Fibroblast of gingiva (primary cell): ENCODE data around the gene MIF4GD.
A peak's percentile ranks its signal among the peaks of the same experiment; 100 is the strongest.
"Not testable (repeated sequence)": the region's sequence is repeated elsewhere in the genome, so short reads cannot be mapped to it uniquely, and the experiment has no call there.

Source experiments
- DNase-seq: peaks from one replicate; pipeline ENCODE4 v3.0.0-alpha.2; 2011; ENCODE audit warnings: low read depth

Gene MIF4GD

DNA sequence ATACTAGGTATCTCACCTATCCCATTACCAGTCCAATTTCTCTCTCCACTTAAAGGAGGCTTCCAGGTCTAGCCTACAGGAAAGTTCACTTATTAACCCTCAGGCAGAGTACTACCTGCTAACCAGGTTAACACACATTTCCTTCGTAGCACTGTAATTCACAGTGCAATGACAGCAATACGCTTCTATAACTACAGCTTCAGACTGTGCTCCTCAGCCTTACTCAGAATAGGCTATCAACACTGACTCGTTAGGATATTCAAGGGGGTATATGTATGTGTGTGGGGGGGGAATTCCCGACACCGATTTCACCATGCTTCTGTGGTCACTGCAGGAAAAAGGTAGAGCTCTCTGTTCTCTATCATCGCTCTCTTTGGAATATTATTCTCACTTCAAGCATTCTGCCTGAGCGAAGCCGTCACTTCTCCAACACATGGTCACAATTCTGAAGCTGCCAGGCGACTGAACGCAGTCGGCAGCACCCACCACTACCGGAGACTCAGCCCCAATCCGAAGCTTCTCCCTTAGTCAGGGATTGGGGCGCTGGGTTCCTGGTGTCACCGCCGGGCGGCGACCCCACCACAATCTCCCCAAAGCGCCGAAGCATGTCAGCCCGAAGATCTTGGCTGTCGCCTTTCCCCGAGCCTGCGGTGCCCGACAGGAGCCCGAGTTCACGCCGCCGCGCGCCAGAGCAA, 10.2 kb downstream of the MIF4GD start:
- DNase-seq = no peak

DNA sequence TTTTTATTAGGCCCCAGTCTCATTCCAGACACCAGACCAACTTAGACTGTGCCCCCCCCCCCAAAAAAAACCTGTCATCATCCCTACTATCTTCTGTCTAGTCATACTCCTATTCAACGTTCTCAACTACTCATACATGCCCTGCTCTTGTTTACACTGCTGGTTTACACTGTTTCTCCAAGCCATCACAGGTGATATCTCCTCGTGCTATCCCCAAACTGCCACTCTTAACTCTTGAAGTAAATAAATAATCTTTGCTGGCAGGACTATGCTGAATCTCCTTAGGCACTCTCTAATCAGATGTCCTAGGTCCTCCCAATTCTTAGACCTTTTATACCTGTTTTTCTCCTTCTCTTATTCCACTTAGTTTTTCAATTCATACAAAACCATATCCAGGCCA, 13.8 kb downstream of the MIF4GD start:
- DNase-seq = not testable (repeated sequence)

DNA sequence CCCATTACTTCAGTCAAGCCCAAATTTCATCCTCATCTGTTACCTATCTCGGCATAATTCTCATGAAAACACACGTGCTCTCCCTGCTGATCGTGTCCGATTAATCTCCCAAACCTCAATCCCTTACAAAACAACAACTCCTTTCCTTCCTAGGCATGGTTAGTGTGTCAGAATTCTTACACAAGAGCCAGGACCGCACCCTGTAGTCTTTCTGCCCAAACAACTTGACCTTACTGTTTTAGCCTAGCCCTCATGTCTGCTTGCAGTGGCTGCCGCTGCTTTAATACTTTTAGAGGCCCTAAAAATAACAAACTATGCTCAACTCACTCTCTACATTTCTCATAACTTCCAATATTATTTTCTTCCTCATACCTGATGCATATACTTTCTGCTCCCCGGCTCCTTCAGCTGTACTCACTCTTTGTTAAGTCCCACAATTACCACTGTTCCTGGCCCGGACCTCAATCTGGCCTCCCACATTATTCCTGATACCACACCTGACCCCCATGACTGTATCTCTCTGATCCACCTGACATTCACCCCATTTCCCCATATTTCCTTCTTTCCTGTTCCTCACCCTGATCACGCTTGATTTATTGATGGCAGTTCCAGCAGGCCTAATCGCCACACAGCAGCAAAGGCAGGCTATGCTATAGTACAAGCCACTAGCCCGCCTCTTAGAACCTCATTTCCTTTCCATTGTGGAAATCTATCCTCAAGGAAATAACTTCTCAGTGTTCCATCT, 14.9 kb downstream of the MIF4GD start:
- not testable (repeated sequence) for DNase-seq

DNA sequence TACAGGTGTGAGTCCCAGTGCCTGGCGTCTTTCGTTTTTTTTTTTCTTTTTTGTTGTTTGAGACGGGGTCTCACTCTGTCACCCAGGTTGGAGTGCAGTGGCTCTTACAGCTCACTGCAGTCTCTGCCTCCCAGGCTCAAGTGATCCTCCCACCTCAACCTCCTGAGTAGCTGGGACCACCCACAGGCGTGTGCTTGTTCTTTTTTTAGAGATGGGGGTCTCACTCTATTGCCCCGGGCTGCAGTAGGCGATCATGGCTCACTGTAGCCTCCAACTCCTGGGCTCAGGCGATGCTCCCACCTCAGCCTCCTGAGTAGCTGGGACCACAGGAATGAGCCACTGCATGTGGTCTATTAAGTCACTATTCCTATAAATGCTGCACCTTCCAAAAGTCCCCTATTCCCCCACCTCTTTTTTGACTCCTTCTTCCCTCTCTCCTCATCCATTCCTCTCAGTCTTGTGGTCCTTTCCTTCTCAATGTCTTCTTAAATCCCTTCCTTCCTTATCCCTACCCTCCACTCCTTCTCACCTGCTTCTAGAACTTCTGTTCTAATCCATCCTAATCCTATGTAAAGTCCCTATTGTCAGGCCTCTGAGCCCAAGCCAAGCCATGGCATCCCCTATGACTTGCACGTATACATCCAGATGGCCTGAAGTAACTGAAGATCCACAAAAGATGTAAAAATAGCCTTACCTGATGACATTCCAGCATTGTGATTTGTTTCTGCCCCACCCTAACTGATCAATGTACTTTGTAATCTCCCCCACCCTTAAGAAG, 18.8 kb downstream of the MIF4GD start:
- no peak for DNase-seq

DNA sequence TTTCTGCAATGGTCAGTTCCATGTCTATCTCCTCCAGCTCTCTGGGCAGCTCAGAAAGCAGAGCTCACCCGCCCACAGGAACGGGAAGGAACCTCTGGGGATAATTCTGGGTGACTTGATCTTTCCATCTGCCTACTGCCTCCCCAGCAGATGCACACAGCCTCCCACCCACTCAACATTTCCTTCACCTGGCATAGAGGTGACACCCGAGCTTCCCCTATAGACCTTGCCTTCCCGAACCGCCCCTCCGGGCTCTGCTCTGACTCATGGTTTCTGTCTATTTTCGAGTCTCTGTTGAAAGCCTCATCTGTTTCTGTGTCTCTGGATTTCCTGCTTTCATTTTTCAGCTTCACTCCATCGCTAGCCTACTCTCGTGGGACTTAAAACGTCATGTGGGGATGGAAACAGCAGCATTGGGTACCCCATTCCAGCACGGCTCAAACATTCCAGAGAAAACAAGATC, 21.0 kb downstream of the MIF4GD start:
- DNase-seq = peak; percentile 57

DNA sequence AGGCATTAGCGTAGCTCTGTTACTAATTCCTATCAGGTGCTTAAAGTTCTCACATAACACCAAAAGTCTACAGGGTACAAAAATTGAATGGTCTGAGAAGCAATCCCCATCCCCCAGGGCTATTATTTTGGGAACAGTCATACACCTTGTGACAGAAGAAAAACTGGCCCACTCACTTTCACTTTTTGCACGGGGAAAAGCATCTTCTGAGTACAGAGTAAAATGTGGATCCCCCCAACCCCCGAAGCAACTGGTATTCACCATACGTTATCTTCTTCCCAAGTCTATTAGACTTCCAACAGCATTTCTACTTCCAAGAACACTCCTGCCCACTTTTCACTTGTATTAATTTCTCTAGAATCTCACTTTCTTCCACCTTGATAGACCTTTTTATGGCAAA, 21.5 kb downstream of the MIF4GD start:
- no peak for DNase-seq

DNA sequence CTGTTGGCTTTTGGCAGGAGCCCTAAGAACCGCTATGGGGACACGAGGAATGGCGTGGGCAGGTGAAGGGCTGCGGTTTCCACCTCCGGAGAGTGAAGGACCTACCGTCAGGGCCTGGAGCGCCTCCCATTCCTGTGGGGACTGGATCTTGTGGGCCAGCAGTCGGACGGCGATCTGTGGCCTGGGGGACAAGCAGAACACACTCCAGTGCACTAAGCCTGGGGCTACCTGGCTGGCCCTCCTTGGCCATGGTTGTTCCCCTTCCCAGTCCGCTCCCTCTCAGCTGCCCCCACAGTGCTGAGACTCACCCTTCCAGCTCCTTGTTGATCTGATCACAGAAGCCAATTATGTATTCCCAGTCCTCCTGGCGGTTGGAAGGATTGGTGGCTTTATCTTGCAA, 24.6 kb downstream of the MIF4GD start:
- no peak for DNase-seq

DNA sequence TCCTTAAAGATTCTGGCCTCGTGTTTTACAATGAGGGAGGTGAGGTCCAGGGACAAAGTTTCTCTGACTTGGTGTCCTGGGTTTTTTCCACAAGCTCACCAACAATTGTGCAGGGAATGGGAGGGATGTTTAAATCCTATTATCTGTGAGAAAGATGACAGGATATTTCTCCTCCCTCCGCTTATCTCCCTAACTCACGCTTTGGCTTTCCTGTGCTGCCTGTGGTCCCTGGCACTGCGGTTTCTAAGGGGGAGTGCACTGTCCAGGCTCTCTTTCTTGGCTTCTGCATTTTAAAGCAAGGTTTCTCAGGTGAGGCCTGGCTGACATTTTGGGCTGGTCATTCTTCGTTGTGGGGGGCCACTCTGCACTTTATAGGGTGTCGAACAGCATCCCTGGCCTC, 26.0 kb downstream of the MIF4GD start:
- no peak for DNase-seq

DNA sequence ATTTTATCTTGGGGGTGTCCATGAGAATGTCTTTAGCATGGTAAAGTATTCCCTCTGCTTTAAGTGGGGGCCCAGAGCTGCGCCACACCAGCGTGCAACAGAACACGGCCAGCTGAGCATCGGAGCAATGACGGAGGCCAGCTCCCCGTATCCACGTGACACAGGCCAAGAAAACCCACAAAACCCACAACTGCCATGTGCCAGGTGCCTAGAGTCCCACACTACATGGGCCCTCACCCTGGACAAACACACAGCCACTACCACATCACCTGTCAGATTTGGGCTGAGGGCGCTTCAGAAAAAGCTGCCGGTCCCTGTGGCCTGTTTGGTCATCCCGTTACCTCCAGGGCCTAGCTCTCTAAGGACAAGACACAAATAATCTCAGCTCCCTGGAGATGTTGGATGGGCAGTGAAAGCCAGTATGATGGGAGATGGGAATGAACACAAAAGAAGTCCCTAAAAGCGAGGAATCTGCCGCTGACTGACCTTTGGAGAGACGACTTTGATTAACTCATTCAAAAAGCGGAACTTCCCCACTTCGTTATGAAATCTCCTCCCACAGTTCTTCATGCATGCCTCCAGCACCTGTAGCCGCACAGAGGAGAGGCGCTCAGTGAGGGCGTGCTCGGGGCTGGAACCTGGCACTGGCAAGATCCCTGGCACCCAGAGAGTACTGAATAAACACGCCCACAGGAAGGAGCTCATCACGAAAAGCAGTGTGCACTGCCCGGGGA, 26.7 kb downstream of the MIF4GD start:
- no peak for DNase-seq

DNA sequence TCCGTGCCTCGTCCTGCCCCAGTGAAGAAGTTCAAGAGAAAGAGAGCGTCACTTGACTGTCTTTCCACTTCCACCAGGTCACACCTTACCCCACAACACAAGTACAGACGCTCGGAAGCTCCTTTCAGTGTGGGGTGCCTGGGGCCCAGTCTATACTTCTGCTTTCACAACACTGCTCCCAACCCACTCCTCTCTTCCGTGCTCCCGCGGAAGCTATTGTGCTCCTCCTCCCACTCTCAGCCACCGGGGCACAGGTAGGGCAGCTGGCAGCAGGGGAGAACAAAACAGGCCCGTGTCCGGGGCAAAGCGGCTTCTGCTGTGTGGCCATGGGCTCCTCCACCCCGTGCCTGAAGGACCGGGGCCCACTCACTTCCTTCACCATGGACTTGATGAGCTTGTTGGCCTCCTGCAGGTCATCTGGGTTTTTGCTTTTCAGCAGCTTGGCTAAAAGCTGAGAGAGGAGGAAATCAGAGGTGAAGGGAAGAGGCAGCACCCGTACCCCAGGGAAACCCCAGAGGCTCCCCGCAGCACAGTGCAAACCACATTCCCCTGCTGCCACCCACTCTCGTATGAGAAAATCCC, 28.5 kb downstream of the MIF4GD start:
- DNase-seq = no peak

DNA sequence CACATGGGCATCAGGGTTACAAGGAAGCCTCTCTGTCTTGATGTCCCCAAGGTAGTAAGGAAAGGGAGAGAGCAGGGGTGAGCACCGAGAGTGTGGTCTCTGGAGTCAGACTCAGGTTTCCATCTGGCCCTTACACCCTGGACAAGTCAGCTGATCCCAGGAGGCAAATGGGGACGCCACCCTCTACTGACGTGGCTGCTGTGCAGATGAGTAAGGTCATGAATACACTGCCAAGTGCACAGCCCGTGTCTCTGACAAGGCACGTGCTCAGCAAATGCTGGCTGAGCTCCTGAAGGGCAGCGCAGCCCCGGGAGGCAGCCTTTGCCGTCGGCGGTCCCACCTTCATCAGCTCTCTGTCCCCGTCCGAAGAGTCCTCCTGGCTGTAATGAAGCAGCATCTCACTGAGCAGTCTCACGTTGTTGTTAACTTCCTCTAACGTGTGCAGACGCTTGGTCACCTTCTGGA, 29.0 kb downstream of the MIF4GD start:
- peak; percentile 44 for DNase-seq

DNA sequence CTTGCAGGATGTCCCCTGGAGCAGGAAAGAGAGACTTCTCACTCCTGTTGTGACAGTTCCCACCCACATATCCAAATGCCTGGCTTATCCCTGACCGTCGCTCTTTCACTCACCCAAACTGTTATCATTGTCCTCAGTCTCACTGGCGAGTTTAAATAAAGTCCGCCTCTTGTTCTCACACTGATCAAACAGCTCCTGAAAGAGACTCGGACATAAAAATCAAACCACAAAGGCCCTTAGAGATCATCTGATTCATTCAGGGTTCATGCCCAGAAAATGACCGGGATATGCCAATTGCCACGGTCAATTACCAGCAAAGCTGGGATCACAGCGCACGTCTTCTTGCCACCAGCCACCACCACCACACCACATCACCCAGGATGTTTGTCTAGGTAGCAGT, 29.5 kb downstream of the MIF4GD start:
- peak; percentile 22 for DNase-seq

DNA sequence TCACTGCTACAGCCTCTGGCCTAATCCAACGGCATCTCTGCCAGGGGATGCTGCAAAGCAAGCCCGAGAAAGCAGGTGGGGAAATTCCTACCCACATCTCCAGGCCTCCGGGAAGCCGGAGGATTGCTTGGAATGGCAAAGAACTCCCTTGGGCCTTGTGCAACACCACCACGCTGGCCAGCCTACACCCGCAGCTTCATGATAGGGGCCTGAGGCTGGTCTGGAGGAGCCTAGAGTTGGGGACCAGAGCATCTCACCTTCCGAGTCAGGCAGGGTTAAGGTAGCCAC, 29.9 kb downstream of the MIF4GD start:
- peak; percentile 67 for DNase-seq

DNA sequence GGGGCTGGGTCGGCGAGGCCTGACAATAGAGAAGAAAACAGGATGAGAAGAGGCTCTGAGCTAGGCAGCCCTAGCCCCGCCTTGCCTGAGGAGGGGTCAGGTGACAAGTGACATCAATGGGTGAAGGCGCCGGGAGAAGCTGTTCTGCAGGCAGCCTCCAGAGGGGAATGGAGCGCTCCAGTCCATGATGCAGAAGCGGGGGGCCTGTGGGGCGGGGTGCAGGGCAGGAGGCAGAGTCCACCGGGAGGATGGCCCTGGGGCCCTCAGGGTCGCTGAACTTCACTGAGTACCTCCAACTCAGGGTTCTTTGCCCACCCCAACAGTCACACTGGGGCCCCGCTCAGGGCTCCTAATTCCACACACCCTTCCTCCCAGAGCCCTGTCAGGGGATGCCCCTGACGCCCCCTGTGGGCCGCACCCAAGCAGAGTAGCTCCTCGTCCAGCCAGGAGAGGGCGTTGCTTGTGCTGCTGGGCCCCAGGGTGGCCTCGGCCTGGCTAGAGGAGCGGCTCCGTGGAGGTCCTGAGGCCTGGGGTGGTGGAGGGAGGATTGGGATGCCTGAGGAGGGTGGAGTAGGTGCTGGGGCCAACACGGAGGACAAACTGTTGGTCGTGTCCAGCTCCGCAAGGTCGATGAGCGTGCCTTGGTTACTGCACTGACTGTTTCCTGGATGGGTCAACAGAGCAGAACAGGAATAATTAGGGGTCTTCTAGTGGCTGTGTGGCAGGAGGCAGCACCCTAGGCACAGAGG, 30.5 kb downstream of the MIF4GD start:
- no peak for DNase-seq

DNA sequence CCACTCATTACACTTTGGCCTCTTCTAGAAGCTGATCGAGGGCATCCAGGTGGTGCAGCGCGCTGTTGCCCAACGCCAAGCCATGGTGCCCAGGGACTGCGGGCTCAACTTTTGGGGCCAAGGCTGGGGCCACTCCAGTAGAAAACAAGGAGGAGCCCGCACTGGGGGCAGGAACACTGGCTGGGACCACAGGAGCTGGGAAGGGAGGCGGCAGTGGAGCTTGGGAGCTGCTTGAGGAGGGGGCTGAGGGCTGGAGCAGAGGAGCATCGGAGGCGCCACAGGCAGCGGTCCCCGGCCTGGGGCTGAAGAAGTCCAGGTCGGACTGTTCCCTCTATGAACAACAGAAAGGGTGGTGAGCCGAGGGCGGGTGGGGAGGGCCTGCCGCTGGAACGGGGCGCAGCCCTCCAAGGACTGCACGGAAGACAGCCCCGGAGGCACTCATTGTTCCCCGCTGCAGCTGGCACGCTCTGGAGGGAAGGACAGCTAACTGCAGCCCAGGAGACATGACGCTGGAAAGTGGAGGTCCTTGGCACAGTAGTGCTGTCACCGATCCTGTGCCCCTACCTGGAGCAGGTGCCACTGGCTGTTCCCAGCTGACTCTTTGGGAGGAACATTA, 31.1 kb downstream of the MIF4GD start:
- DNase-seq = no peak

DNA sequence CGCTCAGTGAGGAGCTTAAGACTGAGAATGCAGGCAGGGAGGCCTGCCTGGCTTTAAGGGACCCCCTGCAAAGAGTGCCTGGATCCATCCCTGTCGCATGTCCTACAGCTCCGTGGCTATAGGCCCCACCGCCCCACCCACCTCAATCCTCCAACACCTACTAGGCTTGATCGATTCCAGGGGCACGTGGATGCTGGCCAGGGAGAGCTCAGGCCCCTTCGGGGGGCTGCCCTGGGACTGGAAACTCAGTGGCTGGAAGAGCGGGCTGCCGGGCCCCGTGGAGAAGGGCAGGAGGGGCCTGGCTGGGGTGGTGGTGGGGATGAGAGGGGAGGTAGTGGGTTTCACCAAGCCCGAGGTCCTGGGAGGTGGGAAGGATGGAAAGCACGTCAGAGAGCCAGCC, 31.8 kb downstream of the MIF4GD start:
- DNase-seq = no peak

DNA sequence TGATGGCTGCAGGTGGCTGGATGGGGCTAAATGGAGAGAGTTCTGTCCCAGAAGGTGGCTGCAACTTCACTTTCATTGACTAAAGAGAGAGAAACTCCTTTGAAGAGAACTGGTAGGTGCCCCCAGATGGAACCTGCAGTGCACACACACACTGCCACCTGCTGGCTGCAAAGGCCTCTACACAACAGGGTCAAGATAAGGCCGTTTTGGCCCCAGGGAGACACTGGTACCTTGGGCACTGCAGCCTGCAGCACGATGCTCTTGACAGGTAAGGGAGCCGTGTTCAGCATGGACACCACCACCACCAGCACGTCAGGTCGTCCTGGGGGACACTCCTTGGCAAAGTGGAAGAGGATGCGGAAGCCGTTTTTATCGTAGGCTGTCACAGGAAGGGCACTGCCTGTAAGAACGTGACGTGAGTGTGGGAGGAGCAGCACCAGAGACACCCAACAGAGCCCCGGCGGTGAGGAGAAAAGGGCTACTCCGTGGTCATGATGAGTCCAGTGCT, 32.3 kb downstream of the MIF4GD start:
- peak; percentile 58 for DNase-seq

DNA sequence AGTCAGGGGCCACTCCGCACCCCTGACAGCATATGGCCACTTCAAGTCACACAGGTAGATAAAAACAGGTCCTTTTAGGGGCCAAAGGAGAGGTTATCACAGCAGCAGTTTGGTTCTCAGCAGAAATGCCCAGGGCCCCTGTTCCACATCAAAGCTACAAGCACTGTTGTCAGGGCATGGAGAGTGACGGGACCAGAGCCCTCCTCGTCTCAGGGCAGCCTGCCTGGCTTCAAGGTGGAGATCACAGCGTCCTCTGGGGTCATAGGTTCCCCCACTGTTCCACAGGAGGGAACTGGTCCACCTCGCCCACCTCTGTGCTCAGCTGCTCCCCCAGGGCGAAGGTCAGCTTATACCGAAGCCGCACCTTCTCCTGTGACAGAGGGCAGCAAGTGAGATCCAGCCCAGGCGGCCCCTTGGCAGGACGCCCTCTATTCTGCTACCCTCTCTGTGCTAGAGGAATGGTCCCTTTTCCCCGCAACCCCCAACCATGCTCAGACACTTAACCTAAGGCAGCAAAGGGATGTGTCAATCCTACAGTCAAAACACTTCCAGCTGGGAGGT, 32.9 kb downstream of the MIF4GD start:
- DNase-seq = no peak

DNA sequence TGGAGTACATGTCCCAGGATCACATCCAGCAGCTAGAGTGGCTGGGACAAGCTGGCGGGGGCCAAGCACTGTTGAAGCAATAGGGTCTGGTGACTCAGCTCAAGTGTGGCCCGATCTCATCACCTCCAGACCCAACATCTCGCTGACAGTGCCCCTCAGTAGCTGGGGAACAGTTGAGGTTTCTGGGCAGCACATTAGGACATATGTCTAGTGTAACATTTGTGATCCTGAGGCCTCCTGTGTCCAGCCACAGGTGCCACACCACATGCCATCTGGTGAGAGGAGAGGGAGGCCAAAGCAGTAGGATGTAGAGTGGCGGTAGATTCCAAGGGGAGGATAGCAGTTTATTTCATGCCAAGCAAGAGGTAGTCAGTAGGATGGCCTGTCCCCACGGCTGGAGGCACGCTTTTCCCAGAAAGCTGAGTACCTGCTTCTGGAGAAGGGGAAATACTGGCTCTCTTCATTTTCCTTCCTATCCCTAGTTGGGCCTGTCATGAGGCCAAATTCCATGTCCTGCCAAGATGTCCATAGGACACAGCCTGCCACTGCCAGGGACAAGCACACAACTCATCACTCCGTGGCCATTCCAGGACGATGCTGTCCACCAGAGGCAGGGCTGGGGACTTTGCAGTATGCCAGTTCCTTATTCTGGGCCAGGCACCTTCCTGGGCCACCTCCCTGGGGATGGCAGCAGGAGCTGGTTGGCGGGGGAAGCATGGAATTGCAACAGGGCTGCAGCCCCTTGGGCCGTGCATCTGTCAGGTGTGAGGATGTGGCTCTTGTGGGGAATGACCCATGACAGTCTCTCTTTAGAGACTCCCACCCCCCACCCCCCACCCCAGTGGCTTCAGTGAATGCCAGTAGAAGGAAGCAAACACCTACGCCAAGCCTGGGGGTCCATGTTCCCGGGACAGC, 33.7 kb downstream of the MIF4GD start:
- no peak for DNase-seq
